ENCODE results near the gene TMEM19.

Gene TMEM19

DNA sequence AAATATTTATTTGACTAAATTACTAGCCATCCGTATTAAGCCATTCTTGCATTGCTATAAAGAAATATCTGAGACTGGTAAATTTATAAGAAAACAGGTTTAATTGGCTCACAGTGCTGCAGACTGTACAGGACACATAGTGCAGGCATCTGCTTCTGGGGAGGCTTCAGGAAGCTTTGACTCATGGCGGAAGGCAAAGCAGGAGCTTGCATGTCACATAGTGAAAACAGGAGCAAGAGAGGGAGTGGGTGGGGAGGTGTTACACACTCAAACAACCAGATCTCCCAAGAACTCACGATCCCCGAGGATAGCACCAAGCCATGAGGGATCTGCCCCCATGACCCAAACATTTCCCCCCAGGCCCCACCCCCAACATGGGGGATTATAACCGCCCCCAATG, 42.1 kb downstream of the TMEM19 start:
- no peaks in the 10 kb centered on the region for H3K4me1 ChIP-seq (ENCODE audit: control insufficient read depth, insufficient read depth, low read length)
- no peaks in the 10 kb centered on the region for H3K27me3 ChIP-seq (ENCODE audit: control insufficient read depth, insufficient read depth, low read length)
- no peak overlapping the region for H3K9ac ChIP-seq (ENCODE audit: low read length)
- no peak overlapping the region for H3K4me3 ChIP-seq (ENCODE audit: low read length)
- no peaks in the 10 kb centered on the region for H3K9me3 ChIP-seq (ENCODE audit: control insufficient read depth, low read length)
- H3K36me3 ChIP-seq (ENCODE audit: control insufficient read depth, insufficient read depth, low read length): no peaks in the 10 kb centered on the region

GRCh38 chr12:71730936-71731335, 45.1 kb downstream of the TMEM19 start:
- Histone ChIP-seq H3K9me3 (ENCODE audit: control insufficient read depth, low read length) (no peaks in the 10 kb centered on the region), H3K36me3 (ENCODE audit: control insufficient read depth, insufficient read depth, low read length) (no peaks in the 10 kb centered on the region), H3K9ac (ENCODE audit: low read length) (no peak overlapping the region), H3K4me3 (ENCODE audit: low read length) (no peak overlapping the region), H3K27me3 (ENCODE audit: control insufficient read depth, insufficient read depth, low read length) (no peaks in the 10 kb centered on the region), H3K4me1 (ENCODE audit: control insufficient read depth, insufficient read depth, low read length) (no peaks in the 10 kb centered on the region)

GRCh38 chr12:71731439-71732356, 45.8 kb downstream of the TMEM19 start:
- Histone ChIP-seq H3K4me1 (ENCODE audit: control insufficient read depth, insufficient read depth, low read length) (no peaks in the 10 kb centered on the region), H3K4me3 (ENCODE audit: low read length) (no peak overlapping the region), H3K9ac (ENCODE audit: low read length) (no peak overlapping the region), H3K9me3 (ENCODE audit: control insufficient read depth, low read length) (no peaks in the 10 kb centered on the region), H3K27me3 (ENCODE audit: control insufficient read depth, insufficient read depth, low read length) (no peaks in the 10 kb centered on the region), H3K36me3 (ENCODE audit: control insufficient read depth, insufficient read depth, low read length) (no peaks in the 10 kb centered on the region)

DNA sequence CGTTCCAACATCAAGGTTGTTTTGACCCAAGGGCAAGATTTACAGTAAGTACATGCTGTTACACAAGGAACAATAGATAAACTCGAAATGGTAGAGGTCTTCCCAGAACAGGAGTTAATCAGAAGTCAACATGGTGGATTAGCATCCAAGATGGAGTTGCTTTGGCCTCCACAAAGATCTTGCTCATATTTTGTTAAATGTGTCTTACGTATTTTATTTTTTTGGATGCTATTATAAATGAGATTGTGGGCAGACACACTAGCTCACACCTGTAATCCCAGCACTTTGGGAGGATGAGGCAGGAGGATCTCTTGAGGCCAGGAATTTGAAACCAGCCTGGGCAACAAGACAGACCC, 46.5 kb downstream of the TMEM19 start:
- H3K4me1 ChIP-seq (ENCODE audit: control insufficient read depth, insufficient read depth, low read length): no peaks in the 10 kb centered on the region
- no peaks in the 10 kb centered on the region for H3K9me3 ChIP-seq (ENCODE audit: control insufficient read depth, low read length)
- H3K9ac ChIP-seq (ENCODE audit: low read length): no peak overlapping the region
- no peak overlapping the region for H3K4me3 ChIP-seq (ENCODE audit: low read length)
- no peaks in the 10 kb centered on the region for H3K36me3 ChIP-seq (ENCODE audit: control insufficient read depth, insufficient read depth, low read length)
- no peaks in the 10 kb centered on the region for H3K27me3 ChIP-seq (ENCODE audit: control insufficient read depth, insufficient read depth, low read length)

- Histone ChIP-seq H3K4me1 (ENCODE audit: control insufficient read depth, insufficient read depth, low read length) (no peaks in the 10 kb centered on the region), H3K36me3 (ENCODE audit: control insufficient read depth, insufficient read depth, low read length) (no peaks in the 10 kb centered on the region), H3K9me3 (ENCODE audit: control insufficient read depth, low read length) (no peaks in the 10 kb centered on the region), H3K4me3 (ENCODE audit: low read length) (no peak overlapping the region), H3K9ac (ENCODE audit: low read length) (no peak overlapping the region), H3K27me3 (ENCODE audit: control insufficient read depth, insufficient read depth, low read length) (no peaks in the 10 kb centered on the region)
Measured at GRCh38 chr12:71737197-71737596, 51.3 kb downstream of the TMEM19 start.

GRCh38 chr12:71742998-71743397, 57.1 kb downstream of the TMEM19 start:
- Histone ChIP-seq H3K9ac (ENCODE audit: low read length) (no peak overlapping the region), H3K4me3 (ENCODE audit: low read length) (no peak overlapping the region), H3K9me3 (ENCODE audit: control insufficient read depth, low read length) (no peaks in the 10 kb centered on the region), H3K4me1 (ENCODE audit: control insufficient read depth, insufficient read depth, low read length) (no peaks in the 10 kb centered on the region), H3K27me3 (ENCODE audit: control insufficient read depth, insufficient read depth, low read length) (peaks cover under 1% of the 10 kb centered on the region), H3K36me3 (ENCODE audit: control insufficient read depth, insufficient read depth, low read length) (no peaks in the 10 kb centered on the region)

DNA sequence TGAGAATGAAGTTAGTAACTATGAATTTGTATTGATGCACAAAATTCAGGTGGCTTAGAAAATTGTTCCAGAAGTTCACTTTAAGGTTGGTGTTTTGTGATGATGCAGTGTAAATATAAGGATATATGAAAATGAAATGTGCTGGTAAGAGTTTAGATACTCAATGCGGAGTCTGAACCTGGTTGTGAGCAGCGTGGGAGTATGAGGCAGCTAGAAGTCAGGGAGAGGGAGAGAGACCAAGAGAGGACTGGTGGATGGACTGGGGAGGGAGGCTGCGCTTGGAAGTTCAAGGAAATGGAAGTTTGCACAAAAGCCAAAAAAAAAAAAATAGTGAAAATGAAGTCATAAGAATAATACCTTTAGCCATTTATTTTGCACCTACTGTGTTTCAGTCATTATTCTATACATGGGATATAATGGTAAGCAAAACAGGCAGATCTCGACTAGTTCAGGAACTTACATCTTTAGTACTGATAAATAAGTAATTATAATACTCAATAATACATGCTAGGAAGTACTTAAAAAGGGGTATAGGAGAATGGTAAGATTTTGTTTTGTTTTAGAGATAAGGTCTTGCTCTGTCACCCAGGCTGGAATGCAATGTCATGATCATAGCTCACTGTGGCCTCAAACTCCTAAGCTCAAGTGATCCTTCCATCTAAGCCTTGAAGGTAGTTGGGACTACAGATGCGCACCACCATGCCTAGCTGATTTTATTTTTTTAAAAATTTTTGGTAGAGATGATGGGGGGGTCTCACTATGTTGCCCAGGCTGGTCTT, 58.8 kb downstream of the TMEM19 start:
- no peak overlapping the region for H3K4me3 ChIP-seq (ENCODE audit: low read length)
- H3K4me1 ChIP-seq (ENCODE audit: control insufficient read depth, insufficient read depth, low read length): no peaks in the 10 kb centered on the region
- no peaks in the 10 kb centered on the region for H3K36me3 ChIP-seq (ENCODE audit: control insufficient read depth, insufficient read depth, low read length)
- H3K9me3 ChIP-seq (ENCODE audit: control insufficient read depth, low read length): no peaks in the 10 kb centered on the region
- peaks cover 5% of the 10 kb centered on the region for H3K27me3 ChIP-seq (ENCODE audit: control insufficient read depth, insufficient read depth, low read length)
- H3K9ac ChIP-seq (ENCODE audit: low read length): no peak overlapping the region

DNA sequence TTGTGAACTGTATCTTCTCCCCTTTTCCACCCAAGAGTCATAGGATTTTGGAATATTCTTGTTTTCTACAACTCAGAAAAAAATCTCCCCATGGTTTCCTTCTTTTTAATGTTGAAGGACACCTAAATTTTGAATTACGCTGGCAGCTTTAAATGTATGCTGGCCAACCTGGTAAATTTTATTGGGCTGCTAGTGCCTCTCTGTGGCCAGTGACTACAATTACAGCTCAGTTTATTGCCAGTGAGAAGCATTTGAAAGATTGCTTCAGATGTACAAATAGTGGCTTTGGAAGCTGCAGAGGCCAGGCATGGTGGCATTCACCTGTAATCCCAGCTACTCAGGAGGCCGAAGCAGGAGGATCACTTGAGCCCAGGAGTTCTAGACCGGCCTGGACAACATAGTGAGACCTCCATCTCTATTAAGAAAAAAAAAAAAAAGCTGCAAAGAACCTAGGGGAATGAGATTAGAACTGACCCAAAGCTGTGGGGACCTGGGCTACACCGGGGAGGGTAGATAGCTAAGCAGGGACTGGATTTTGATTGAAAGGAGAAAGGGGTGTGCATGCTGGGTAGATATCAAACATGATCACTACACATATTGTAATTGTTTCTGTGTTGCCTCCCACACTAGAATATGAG, 61.2 kb downstream of the TMEM19 start:
- no peak overlapping the region for H3K4me3 ChIP-seq (ENCODE audit: low read length)
- no peaks in the 10 kb centered on the region for H3K36me3 ChIP-seq (ENCODE audit: control insufficient read depth, insufficient read depth, low read length)
- peaks cover 5% of the 10 kb centered on the region for H3K27me3 ChIP-seq (ENCODE audit: control insufficient read depth, insufficient read depth, low read length)

GRCh38 chr12:71748081-71748850, 62.4 kb downstream of the TMEM19 start:
- peaks cover 5% of the 10 kb centered on the region for H3K27me3 ChIP-seq (ENCODE audit: control insufficient read depth, insufficient read depth, low read length)
- no peak overlapping the region for H3K4me3 ChIP-seq (ENCODE audit: low read length)
- no peaks in the 10 kb centered on the region for H3K9me3 ChIP-seq (ENCODE audit: control insufficient read depth, low read length)
- no peaks in the 10 kb centered on the region for H3K36me3 ChIP-seq (ENCODE audit: control insufficient read depth, insufficient read depth, low read length)
- no peaks in the 10 kb centered on the region for H3K4me1 ChIP-seq (ENCODE audit: control insufficient read depth, insufficient read depth, low read length)
- H3K9ac ChIP-seq (ENCODE audit: low read length): no peak overlapping the region

More for the DNA sequence above, 61.2 kb downstream of the TMEM19 start:
- no peak overlapping the region for H3K9ac ChIP-seq (ENCODE audit: low read length)
- H3K4me1 ChIP-seq (ENCODE audit: control insufficient read depth, insufficient read depth, low read length): no peaks in the 10 kb centered on the region
- H3K9me3 ChIP-seq (ENCODE audit: control insufficient read depth, low read length): no peaks in the 10 kb centered on the region

- Histone ChIP-seq H3K27me3 (ENCODE audit: control insufficient read depth, insufficient read depth, low read length) (peaks cover 5% of the 10 kb centered on the region), H3K9ac (ENCODE audit: low read length) (no peak overlapping the region), H3K4me1 (ENCODE audit: control insufficient read depth, insufficient read depth, low read length) (peaks cover 6% of the 10 kb centered on the region), H3K9me3 (ENCODE audit: control insufficient read depth, low read length) (no peaks in the 10 kb centered on the region), H3K36me3 (ENCODE audit: control insufficient read depth, insufficient read depth, low read length) (no peaks in the 10 kb centered on the region), H3K4me3 (ENCODE audit: low read length) (no peak overlapping the region)
Measured at GRCh38 chr12:71749666-71750065, 63.8 kb downstream of the TMEM19 start.

DNA sequence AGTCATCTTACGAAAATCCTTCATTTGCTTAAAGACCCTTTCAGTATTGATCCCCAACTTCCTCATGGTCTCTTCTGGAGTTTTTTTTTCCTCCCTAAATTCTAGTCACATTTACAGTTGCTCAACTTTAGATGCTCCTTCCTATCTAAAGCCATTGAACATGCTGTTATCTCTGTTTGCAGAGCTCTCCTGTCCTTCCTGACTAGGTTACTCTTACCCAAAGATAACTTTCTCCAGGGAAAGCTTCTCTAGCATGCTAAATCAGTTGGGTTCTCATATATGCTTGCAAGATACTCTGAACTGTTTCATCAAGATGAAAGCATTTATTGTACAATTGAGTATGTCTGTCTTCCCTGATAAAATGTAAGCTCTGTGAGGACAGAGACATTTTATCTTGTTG, 67.0 kb downstream of the TMEM19 start:
- Histone ChIP-seq H3K27me3 (ENCODE audit: control insufficient read depth, insufficient read depth, low read length) (peaks cover 5% of the 10 kb centered on the region), H3K9me3 (ENCODE audit: control insufficient read depth, low read length) (no peaks in the 10 kb centered on the region), H3K36me3 (ENCODE audit: control insufficient read depth, insufficient read depth, low read length) (no peaks in the 10 kb centered on the region), H3K4me1 (ENCODE audit: control insufficient read depth, insufficient read depth, low read length) (peaks cover 6% of the 10 kb centered on the region), H3K4me3 (ENCODE audit: low read length) (no peak overlapping the region), H3K9ac (ENCODE audit: low read length) (no peak overlapping the region)

All from mucosa of stomach (tissue), 1 donor.